Muscle of leg (tissue), 11 donors: ENCODE results near the gene A2ML1. TPM values are rescaled to one million over a fixed set of nuclear protein-coding genes. Genes with fewer than 3 reads are reported as not detected.
"Not testable (repeated sequence)": the region's sequence is repeated elsewhere in the genome, so short reads cannot be mapped to it uniquely, and the experiment has no call there.

Source experiments
- DNase-seq: peaks from one replicate; pipeline ENCODE4 v3.0.0; 2013
- H3K27ac ChIP-seq: one replicate; pipeline ENCODE4 v1.5.1; 2013; ENCODE audit warnings: mild to moderate bottlenecking, low read length, control low read depth
- H3K27me3 ChIP-seq: one replicate; pipeline ENCODE4 v1.6.1; 2013; ENCODE audit warnings: low read length; ENCODE audit not compliant: control insufficient read depth, insufficient read depth
- H3K36me3 ChIP-seq: one replicate; pipeline ENCODE4 v1.6.1; 2013; ENCODE audit warnings: low read length; ENCODE audit not compliant: control insufficient read depth, insufficient read depth
- H3K4me1 ChIP-seq: one replicate; pipeline ENCODE4 v1.6.1; 2013; ENCODE audit warnings: low read length; ENCODE audit not compliant: control insufficient read depth, insufficient read depth
- H3K4me3 ChIP-seq: one replicate; pipeline ENCODE4 v1.5.1; 2013; ENCODE audit warnings: low read length, control low read depth
- H3K9me3 ChIP-seq: replicated peaks from 2 replicates; pipeline ENCODE4 v1.6.1; 2013; ENCODE audit warnings: low read depth, low read length; ENCODE audit not compliant: control insufficient read depth
- WGBS: methylation state at CpG from one replicate; pipeline ENCODE4 v1.1.5; 2013; ENCODE audit warnings: missing lambda C conversion rate; ENCODE audit not compliant: insufficient coverage; 5-methylcytosine and 5-hydroxymethylcytosine counted together
- polyA plus RNA-seq, 8 donors: library from polyadenylated mRNA; unstranded; fragments of 120-200 nt; gene quantifications; one replicate each; pipeline versions ENCODE4 v1.2.1 to v1.2.3, GENCODE V29; 2013; ENCODE audit warnings: inconsistent platforms in 1 of 8, low replicate concordance in 1 of 8; ENCODE audit not compliant: insufficient read length in 8 of 8, insufficient read depth in 1 of 8
- total RNA-seq: library from RNA; stranded (reverse); fragments of 120-200 nt; gene quantifications from one replicate; pipeline ENCODE4 v1.2.4, GENCODE V29; 2013

Gene A2ML1
- total and polyA plus RNA-seq, 9 donors: 0.02 to 6.5 (median 0.33) TPM; not detected in 2

- peak; percentile 72 for DNase-seq
- no peaks in the 10 kb centered on the region for H3K27me3 ChIP-seq
- H3K36me3 ChIP-seq: peaks cover 7% of the 10 kb centered on the region
- peak overlapping the region; percentile 76 for H3K4me3 ChIP-seq
- H3K4me1 ChIP-seq: peaks cover 9% of the 10 kb centered on the region
- no peaks in the 10 kb centered on the region for H3K9me3 ChIP-seq
- WGBS: 2% methylated on average over 27 of the region's 35 CpGs
- peak overlapping the region; percentile 75 for H3K27ac ChIP-seq
Measured at GRCh38 chr12:8914716-8915526, 92.5 kb downstream of the A2ML1 start.

GRCh38 chr12:8916154-8916553 lies 93.7 kb downstream of the A2ML1 start:
- no peak overlapping the region for H3K27ac ChIP-seq
- no peaks in the 10 kb centered on the region for H3K9me3 ChIP-seq
- DNase-seq: no peak
- peaks cover 9% of the 10 kb centered on the region for H3K4me1 ChIP-seq
- H3K4me3 ChIP-seq: no peak overlapping the region
- H3K36me3 ChIP-seq: peaks cover 17% of the 10 kb centered on the region
- no peaks in the 10 kb centered on the region for H3K27me3 ChIP-seq

GRCh38 chr12:8917031-8917430 lies 94.6 kb downstream of the A2ML1 start:
- Histone ChIP-seq H3K27ac (no peak overlapping the region), H3K4me3 (no peak overlapping the region), H3K9me3 (no peaks in the 10 kb centered on the region), H3K36me3 (peaks cover 23% of the 10 kb centered on the region), H3K4me1 (peaks cover 9% of the 10 kb centered on the region), H3K27me3 (no peaks in the 10 kb centered on the region)
- 78% methylated on average over 3 of the region's 3 CpGs for WGBS
- no peak for DNase-seq

GRCh38 chr12:8917751-8918150 lies 95.3 kb downstream of the A2ML1 start:
- H3K27me3 ChIP-seq: no peaks in the 10 kb centered on the region
- peaks cover 30% of the 10 kb centered on the region for H3K36me3 ChIP-seq
- H3K9me3 ChIP-seq: no peaks in the 10 kb centered on the region
- 50% methylated on average over 1 of the region's 1 CpG for WGBS
- no peak overlapping the region for H3K4me3 ChIP-seq
- H3K4me1 ChIP-seq: peaks cover 9% of the 10 kb centered on the region
- DNase-seq: no peak
- no peak overlapping the region for H3K27ac ChIP-seq

GRCh38 chr12:8919643-8920042 lies 97.2 kb downstream of the A2ML1 start:
- no CpG with 5 or more reads among the region's 4 CpGs for WGBS
- H3K4me3 ChIP-seq, DNase-seq, H3K27ac ChIP-seq, H3K9me3 ChIP-seq, H3K27me3 ChIP-seq, H3K4me1 ChIP-seq: not testable (repeated sequence)
- H3K36me3 ChIP-seq: peaks cover 39% of the 10 kb centered on the region

- no peak overlapping the region for H3K27ac ChIP-seq
- no peak for DNase-seq
- no peak overlapping the region for H3K4me3 ChIP-seq
- H3K9me3 ChIP-seq: no peaks in the 10 kb centered on the region
- H3K36me3 ChIP-seq: peaks cover 48% of the 10 kb centered on the region
- H3K27me3 ChIP-seq: no peaks in the 10 kb centered on the region
- WGBS: no CpG with 5 or more reads among the region's 5 CpGs
- no peaks in the 10 kb centered on the region for H3K4me1 ChIP-seq
Measured at GRCh38 chr12:8922544-8922943, 100.1 kb downstream of the A2ML1 start.

Other genes with a start within 250 kb of the A2ML1 start
- 0.40 TPM for gene AICDA, start 209.8 kb upstream of the A2ML1 start, total RNA-seq
- gene AICDA, start 209.8 kb upstream of the A2ML1 start, polyA plus RNA-seq: under 1 TPM; 0.09 to 0.65 (median 0.19) TPM
- gene MFAP5, start 159.8 kb upstream of the A2ML1 start, total RNA-seq: 211 TPM
- 100 to 1,000 TPM in 4 of 8 donors, 10 to 100 TPM in 4; 77.9 to 158 (median 115) TPM for gene MFAP5, start 159.8 kb upstream of the A2ML1 start, polyA plus RNA-seq
- 74.8 TPM for gene RIMKLB, start 124.6 kb upstream of the A2ML1 start, total RNA-seq
- 100 to 1,000 TPM in 1 of 8 donors, 10 to 100 TPM in 7; 64.1 to 104 (median 75.8) TPM for gene RIMKLB, start 124.6 kb upstream of the A2ML1 start, polyA plus RNA-seq
- gene PHC1, start 91.9 kb downstream of the A2ML1 start, total RNA-seq: 27.8 TPM
- 10 to 100 TPM; 28.8 to 44.3 (median 34.8) TPM for gene PHC1, start 91.9 kb downstream of the A2ML1 start, polyA plus RNA-seq
- 74.9 TPM for gene M6PR, start 127.0 kb downstream of the A2ML1 start, total RNA-seq
- 100 to 1,000 TPM; 100 to 127 (median 111) TPM for gene M6PR, start 127.0 kb downstream of the A2ML1 start, polyA plus RNA-seq
- gene KLRG1, start 166.9 kb downstream of the A2ML1 start, total RNA-seq: 2.7 TPM
- 1 to 10 TPM; 1.6 to 2.9 (median 2.6) TPM for gene KLRG1, start 166.9 kb downstream of the A2ML1 start, polyA plus RNA-seq